Mesendoderm (in vitro differentiated cells): ENCODE data around the gene ZNF443.
"Not testable (repeated sequence)": the region's sequence is repeated elsewhere in the genome, so short reads cannot be mapped to it uniquely, and the experiment has no call there.

Source experiments
- DNase-seq: peaks from one replicate; pipeline ENCODE4 v3.0.0; 2013
- H2AK5ac ChIP-seq: 2 replicates; pipeline ENCODE4 v1.6.1; 2013; ENCODE audit warnings: low read length, inconsistent platforms
- H2BK120ac ChIP-seq: 2 replicates; pipeline ENCODE4 v1.6.1; 2013; ENCODE audit warnings: low read depth, mild to moderate bottlenecking, low read length, moderate library complexity, mixed read lengths
- H2BK15ac ChIP-seq: replicated peaks from 2 replicates; pipeline ENCODE4 v1.6.1; 2013; ENCODE audit warnings: low read depth, mild to moderate bottlenecking, moderate library complexity
- H2BK5ac ChIP-seq: 2 replicates; pipeline ENCODE4 v1.6.1; 2013; ENCODE audit warnings: low read length, inconsistent platforms
- H3K18ac ChIP-seq: 2 replicates; pipeline ENCODE4 v1.6.1; 2013; ENCODE audit warnings: mild to moderate bottlenecking, low read length, mixed read lengths
- H3K23ac ChIP-seq: one replicate; pipeline ENCODE4 v1.6.1; 2013; ENCODE audit warnings: low read length
- H3K27ac ChIP-seq: 2 replicates; pipeline ENCODE4 v1.5.1; 2013; ENCODE audit warnings: low read depth, mild to moderate bottlenecking, inconsistent platforms, low read length, moderate library complexity
- H3K27me3 ChIP-seq: 2 replicates; pipeline ENCODE4 v1.6.1; 2013; ENCODE audit warnings: low read length, control low read depth, mild to moderate bottlenecking, inconsistent platforms; ENCODE audit not compliant: insufficient read depth, poor library complexity
- H3K36me3 ChIP-seq: 2 replicates; pipeline ENCODE4 v1.6.1; 2013; ENCODE audit warnings: low read length, inconsistent platforms; ENCODE audit not compliant: control insufficient read depth, insufficient read depth
- H3K4ac ChIP-seq: one replicate; pipeline ENCODE4 v1.6.1; 2013; ENCODE audit warnings: low read depth, mild to moderate bottlenecking, low read length, moderate library complexity
- H3K4me1 ChIP-seq: 2 replicates; pipeline ENCODE4 v1.6.1; 2013; ENCODE audit warnings: low read depth, low read length, inconsistent platforms; ENCODE audit not compliant: control insufficient read depth
- H3K4me2 ChIP-seq: 2 replicates; pipeline ENCODE4 v1.6.1; 2013; ENCODE audit warnings: low read length
- H3K4me3 ChIP-seq: 2 replicates; pipeline ENCODE4 v1.5.1; 2013; ENCODE audit warnings: mild to moderate bottlenecking, low read length
- H3K56ac ChIP-seq: one replicate; pipeline ENCODE4 v1.6.1; 2013; ENCODE audit warnings: low read length
- H3K79me1 ChIP-seq: 2 replicates; pipeline ENCODE4 v1.6.1; 2013; ENCODE audit warnings: low read length, inconsistent platforms
- H3K79me2 ChIP-seq: 2 replicates; pipeline ENCODE4 v1.6.1; 2013; ENCODE audit warnings: mild to moderate bottlenecking, low read length; ENCODE audit not compliant: control insufficient read depth, insufficient read depth
- H3K9ac ChIP-seq: 2 replicates; pipeline ENCODE4 v1.6.1; 2013; ENCODE audit warnings: low read length, inconsistent platforms
- H4K5ac ChIP-seq: one replicate; pipeline ENCODE4 v1.6.1; 2013; ENCODE audit warnings: low read length
- H4K8ac ChIP-seq: one replicate; pipeline ENCODE4 v1.6.1; 2013; ENCODE audit warnings: low read depth, mild to moderate bottlenecking, control low read depth, low read length, moderate library complexity
- WGBS: extraction: QIAGEN DNeasy Blood & Tissue Kit; methylation state at CpG from one replicate; pipeline ENCODE4 v1.1.7; 2013; ENCODE audit warnings: low lambda C conversion rate, missing lambda C conversion rate; ENCODE audit not compliant: insufficient coverage; ENCODE audit errors: extremely low coverage; 5-methylcytosine and 5-hydroxymethylcytosine counted together

The ZNF443 gene

DNA sequence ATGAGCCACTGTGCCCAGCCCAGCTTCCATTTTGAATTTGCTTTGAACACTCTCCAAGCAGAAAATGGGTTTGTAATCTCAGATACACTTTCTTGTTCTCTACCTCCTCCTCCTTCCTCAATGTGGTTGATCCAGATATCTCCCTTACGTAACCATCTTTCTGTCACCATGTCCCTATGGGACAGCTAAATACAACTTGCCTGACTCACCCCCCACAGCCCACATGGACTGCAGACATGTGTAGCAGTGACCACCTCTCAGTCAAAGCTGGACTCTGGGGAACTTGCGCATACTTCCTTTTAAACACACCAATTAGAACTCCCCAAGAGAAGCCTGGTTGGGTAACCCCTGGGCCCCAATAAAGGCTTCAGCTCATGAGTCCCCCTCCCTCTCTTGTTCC, 28.9 kb downstream of the ZNF443 start:
- no peaks in the 10 kb centered on the region for H3K79me1 ChIP-seq
- H3K4me3 ChIP-seq = no peak overlapping the region
- no peaks in the 10 kb centered on the region for H3K79me2 ChIP-seq
- DNase-seq = no peak
- no peak overlapping the region for H4K5ac ChIP-seq
- no peak overlapping the region for H3K4me2 ChIP-seq
- H3K23ac ChIP-seq = no peak overlapping the region
- H3K36me3 ChIP-seq = no peaks in the 10 kb centered on the region
- H3K9ac ChIP-seq = no peak overlapping the region
- no peak overlapping the region for H2BK15ac ChIP-seq
- H3K4ac ChIP-seq = no peak overlapping the region
- no peak overlapping the region for H3K27ac ChIP-seq
- H3K56ac ChIP-seq = no peak overlapping the region
- WGBS = no CpG with 5 or more reads among the region's 2 CpGs
- no peak overlapping the region for H2AK5ac ChIP-seq
- H3K4me1 ChIP-seq = no peaks in the 10 kb centered on the region
- no peak overlapping the region for H2BK5ac ChIP-seq
- H3K27me3 ChIP-seq = no peaks in the 10 kb centered on the region
- H3K18ac ChIP-seq = no peak overlapping the region
- H4K8ac ChIP-seq = no peak overlapping the region
- H2BK120ac ChIP-seq = no peak overlapping the region

- Histone ChIP-seq H3K56ac (peak within 1 kb of the TSS; percentile 75), H3K4me2 (peak within 1 kb of the TSS; percentile 61), H3K79me2 (no peaks in the 10 kb centered on the region), H2BK120ac (no peak within 1 kb of the TSS), H3K27me3 (no peaks in the 10 kb centered on the region), H3K9ac (peak within 1 kb of the TSS; percentile 73), H3K23ac (no peak within 1 kb of the TSS), H2AK5ac (no peak within 1 kb of the TSS), H3K4me3 (peak within 1 kb of the TSS; percentile 30), H4K8ac (no peak within 1 kb of the TSS), H3K4ac (no peak within 1 kb of the TSS), H3K4me1 (no peaks in the 10 kb centered on the region), H3K79me1 (no peaks in the 10 kb centered on the region), H4K5ac (no peak within 1 kb of the TSS), H2BK15ac (no peak within 1 kb of the TSS), H3K18ac (no peak within 1 kb of the TSS), H2BK5ac (no peak within 1 kb of the TSS), H3K27ac (peak within 1 kb of the TSS; percentile 73), H3K36me3 (no peaks in the 10 kb centered on the region)
- WGBS = no CpG with 5 or more reads among the region's 71 CpGs
- DNase-seq = peak; percentile 97
These were observed 40.0 kb downstream of the ZNF443 start, which contains the start of gene ZNF799 for GRCh38 chr19:12400633-12401502. ZNF799 (minus strand) TSS chr19:12401271; CDS start chr19:12401070, 201 bp downstream.

DNA sequence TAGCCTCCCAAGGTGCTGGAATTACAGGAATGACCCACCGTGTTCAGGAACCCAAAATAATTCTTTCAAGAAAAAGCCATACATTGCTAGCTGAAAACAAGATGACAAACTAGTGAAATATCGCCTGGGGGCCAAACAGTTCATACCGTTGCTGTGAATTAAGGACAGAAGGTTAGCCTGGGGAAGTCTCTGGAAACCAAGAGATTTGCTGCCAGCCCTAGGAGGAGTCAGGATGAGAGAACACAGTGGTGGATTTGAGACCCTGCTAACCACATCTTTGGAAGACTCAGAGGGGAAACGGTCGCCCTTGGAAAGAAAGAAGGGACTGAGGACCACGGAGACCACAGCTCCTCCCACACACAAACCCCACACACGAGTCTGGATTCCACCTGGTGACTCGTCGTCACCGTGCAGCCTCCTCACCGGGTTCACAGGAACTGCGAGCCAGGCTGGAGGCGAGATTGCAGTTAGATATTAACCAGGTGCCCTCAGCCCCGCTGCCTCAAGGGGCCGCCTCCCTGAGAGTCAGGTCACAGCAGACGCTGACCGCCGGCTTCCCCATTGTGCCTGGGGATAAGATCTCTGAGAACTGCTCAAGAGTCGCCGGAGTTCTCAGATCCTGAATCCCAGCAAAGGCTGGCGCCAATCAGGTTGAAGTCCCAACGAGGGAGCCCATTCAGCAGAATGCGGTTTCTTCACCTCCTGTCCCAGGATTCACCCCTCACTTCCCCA, 40.8 kb downstream of the ZNF443 start:
- peak overlapping the region; percentile 30 for H3K4me3 ChIP-seq
- H3K18ac ChIP-seq, H3K23ac ChIP-seq, H3K27me3 ChIP-seq, H3K4ac ChIP-seq, H2BK5ac ChIP-seq, H2AK5ac ChIP-seq, H3K4me1 ChIP-seq, H2BK15ac ChIP-seq, H3K36me3 ChIP-seq, H4K5ac ChIP-seq, H2BK120ac ChIP-seq, H3K79me1 ChIP-seq, H4K8ac ChIP-seq, H3K79me2 ChIP-seq: not testable (repeated sequence)
- H3K56ac ChIP-seq = peak overlapping the region; percentile 75
- H3K27ac ChIP-seq = peak overlapping the region; percentile 73
- DNase-seq = peak; percentile 83
- peak overlapping the region; percentile 61 for H3K4me2 ChIP-seq
- H3K9ac ChIP-seq = peak overlapping the region; percentile 73
- no CpG with 5 or more reads among the region's 23 CpGs for WGBS

DNA sequence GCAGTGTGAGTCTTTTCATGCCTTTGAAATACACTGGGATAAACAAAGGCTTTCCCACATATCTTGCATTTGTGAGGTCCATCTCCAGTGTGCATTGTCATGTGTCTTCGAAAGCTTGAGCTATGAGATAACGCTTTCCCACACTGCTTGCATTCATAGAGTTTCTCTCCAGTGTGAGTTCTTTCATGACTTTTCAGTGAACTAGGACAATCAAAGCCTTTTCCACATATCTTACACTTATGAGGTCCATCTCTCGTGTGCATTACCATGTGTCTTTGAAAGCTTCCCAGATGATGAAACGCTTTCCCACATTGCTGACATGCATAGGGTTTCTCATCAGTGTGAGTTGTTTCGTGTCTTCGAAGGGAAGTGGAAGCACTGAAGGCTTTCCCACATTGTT, 49.7 kb downstream of the ZNF443 start:
- not testable (repeated sequence) for H3K23ac ChIP-seq, H3K4ac ChIP-seq, H4K5ac ChIP-seq, H3K79me2 ChIP-seq, H3K4me2 ChIP-seq, H3K56ac ChIP-seq, DNase-seq, H3K27me3 ChIP-seq, H3K4me1 ChIP-seq, H3K18ac ChIP-seq, H3K36me3 ChIP-seq, H4K8ac ChIP-seq, H3K27ac ChIP-seq, H2BK15ac ChIP-seq, H2BK5ac ChIP-seq, H3K4me3 ChIP-seq, H3K79me1 ChIP-seq, H2AK5ac ChIP-seq, H3K9ac ChIP-seq, H2BK120ac ChIP-seq
- WGBS = no CpG with 5 or more reads among the region's 6 CpGs

GRCh38 chr19:12386365-12386764, 54.5 kb downstream of the ZNF443 start:
- H3K4me3 ChIP-seq, H2BK5ac ChIP-seq, H3K18ac ChIP-seq, H3K79me1 ChIP-seq, H4K5ac ChIP-seq, H2AK5ac ChIP-seq, H3K27me3 ChIP-seq, H2BK120ac ChIP-seq, DNase-seq, H2BK15ac ChIP-seq, H3K4me1 ChIP-seq, H3K56ac ChIP-seq, H4K8ac ChIP-seq, H3K9ac ChIP-seq, H3K27ac ChIP-seq, H3K23ac ChIP-seq, H3K4ac ChIP-seq, H3K79me2 ChIP-seq, H3K36me3 ChIP-seq, H3K4me2 ChIP-seq: not testable (repeated sequence)
- WGBS = no CpG with 5 or more reads among the region's 2 CpGs
